Activated naive CD4-positive, alpha-beta T cell treated with anti-CD3 and anti-CD28 coated beads for 36 hours (primary cell): Measurements from ENCODE around the gene ZNF791. TPM values are rescaled to one million over a fixed set of nuclear protein-coding genes. Genes with fewer than 3 reads are reported as not detected.
A peak's percentile ranks its signal among the peaks of the same experiment; 100 is the strongest.
"Not testable (repeated sequence)": the region's sequence is repeated elsewhere in the genome, so short reads cannot be mapped to it uniquely, and the experiment has no call there.

Experiments
- CTCF ChIA-PET: fragments of 350-600 bp; sonication (Branson Sonifier 250); formaldehyde crosslinking; loops from one replicate; lab custom pipeline; 2021; ENCODE audit warnings: antibody characterized with exemption; lab: Charles Lee
- DNase-seq: peaks from one replicate; pipeline ENCODE4 v3.0.0-alpha.2; 2020
- H3K27ac Mint-ChIP-seq: one replicate; pipeline ENCODE4 v1.8.0; 2021; ENCODE audit warnings: mild to moderate bottlenecking, mixed read lengths
- H3K27me3 Mint-ChIP-seq: one replicate; pipeline ENCODE4 v1.8.0; 2021; ENCODE audit warnings: low read depth, mixed read lengths
- H3K36me3 Mint-ChIP-seq: one replicate; pipeline ENCODE4 v1.8.0; 2021; ENCODE audit warnings: low read depth, mixed read lengths
- H3K4me1 Mint-ChIP-seq: one replicate; pipeline ENCODE4 v1.8.0; 2021; ENCODE audit warnings: low read depth, mixed read lengths
- H3K4me3 Mint-ChIP-seq: one replicate; pipeline ENCODE4 v1.8.0; 2021; ENCODE audit warnings: mild to moderate bottlenecking, moderate library complexity, mixed read lengths
- H3K9me3 Mint-ChIP-seq: one replicate; pipeline ENCODE4 v1.8.0; 2021; ENCODE audit warnings: mixed read lengths
- intact Hi-C: fragments of 100-400 bp; cut with micrococcal nuclease; formaldehyde crosslinking; loops from one replicate; pipeline ENCODE4 v1.15.1; 2023
- total RNA-seq, 2 experiments: library from RNA; stranded (reverse); gene quantifications; one replicate each; pipeline ENCODE4 v1.2.3, GENCODE V29; 2021

ZNF791 gene
- total RNA-seq, 2 experiments from 2014 or later: 11.2 to 11.9 TPM

GRCh38 chr19:12669270-12670158 is 58.8 kb downstream of the ZNF791 start:
- H3K4me3 Mint-ChIP-seq: peak overlapping the region; percentile 95
- peak overlapping the region; percentile 100 for H3K27ac Mint-ChIP-seq
- H3K4me1 Mint-ChIP-seq: peaks cover 46% of the 10 kb centered on the region
- intact Hi-C loops: loop anchor here (1.0 to 10.0 kb wide), 6 partner anchors 12 to 577 kb away; partner anchors contain the start of genes DHPS, ZNF44, ZNF490 and ZNF791
- peak; percentile 82 for DNase-seq
- no peaks in the 10 kb centered on the region for H3K9me3 Mint-ChIP-seq
- H3K27me3 Mint-ChIP-seq: no peaks in the 10 kb centered on the region
- H3K36me3 Mint-ChIP-seq: peaks cover 33% of the 10 kb centered on the region
- CTCF ChIA-PET: interaction anchor here (4.8 kb wide), 1 partner anchor 8 kb away, joined by 27 read pairs; no protein-coding TSS in a partner anchor

DNA sequence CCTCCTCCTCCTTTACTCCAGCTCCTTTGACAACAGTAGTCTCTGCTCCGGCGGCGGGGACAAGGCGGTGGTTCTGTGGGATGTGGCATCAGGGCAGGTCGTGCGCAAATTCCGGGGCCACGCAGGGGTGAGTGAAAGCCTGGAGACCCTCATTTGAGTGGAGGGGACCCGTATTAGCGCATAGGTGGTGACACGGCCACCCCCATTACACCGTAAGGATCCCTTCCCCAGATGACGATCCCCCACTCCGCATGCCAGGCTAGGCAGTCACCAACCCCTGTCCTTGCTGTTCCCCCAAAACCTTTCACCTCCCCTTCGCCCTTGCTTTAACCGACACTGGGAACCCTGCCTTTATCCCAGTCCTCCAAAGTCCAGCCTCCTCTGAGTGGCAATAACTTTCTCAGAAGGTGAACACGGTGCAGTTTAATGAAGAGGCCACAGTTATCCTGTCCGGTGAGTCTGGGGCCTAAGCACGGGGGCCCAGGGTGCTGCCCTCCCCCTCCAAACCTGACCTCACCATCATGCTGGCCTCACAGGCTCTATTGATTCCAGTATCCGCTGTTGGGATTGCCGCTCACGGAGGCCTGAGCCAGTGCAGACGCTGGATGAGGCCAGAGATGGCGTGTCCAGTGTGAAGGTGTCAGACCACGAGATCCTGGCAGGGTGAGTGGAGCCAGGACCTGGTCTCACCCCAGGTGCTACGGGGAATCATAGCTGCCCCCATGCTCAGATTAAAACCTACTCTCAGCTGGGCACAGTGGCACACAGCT is 59.6 kb downstream of the ZNF791 start:
- DNase-seq: no peak
- no peaks in the 10 kb centered on the region for H3K27me3 Mint-ChIP-seq
- peak overlapping the region; percentile 95 for H3K4me3 Mint-ChIP-seq
- peaks cover 38% of the 10 kb centered on the region for H3K4me1 Mint-ChIP-seq
- H3K27ac Mint-ChIP-seq: peak overlapping the region; percentile 100
- peaks cover 27% of the 10 kb centered on the region for H3K36me3 Mint-ChIP-seq
- CTCF ChIA-PET: interaction anchor here (1.4 to 1.6 kb wide), 2 partner anchors 30 to 121 kb away, joined by 3 to 5 read pairs; no protein-coding TSS in a partner anchor
- no peaks in the 10 kb centered on the region for H3K9me3 Mint-ChIP-seq
- intact Hi-C loops: no loop called here

- intact Hi-C loops: loop anchor here (1.0 kb wide), 2 partner anchors 32 to 108 kb away; no protein-coding TSS in a partner anchor
- H3K27me3 Mint-ChIP-seq: no peaks in the 10 kb centered on the region
- DNase-seq: no peak
- no peak overlapping the region for H3K27ac Mint-ChIP-seq
- H3K4me1 Mint-ChIP-seq: peaks cover 39% of the 10 kb centered on the region
- CTCF ChIA-PET: interaction anchor here (0.7 to 2.9 kb wide), 8 partner anchors 8 to 111 kb away, joined by 3 to 16 read pairs (median 4); no protein-coding TSS in a partner anchor
- peaks cover 32% of the 10 kb centered on the region for H3K36me3 Mint-ChIP-seq
- no peaks in the 10 kb centered on the region for H3K9me3 Mint-ChIP-seq
- no peak overlapping the region for H3K4me3 Mint-ChIP-seq
Observed at GRCh38 chr19:12672744-12673143, 62.0 kb downstream of the ZNF791 start.

GRCh38 chr19:12675399-12675798 is 64.7 kb downstream of the ZNF791 start:
- Mint-ChIP-seq H3K27me3 (no peaks in the 10 kb centered on the region), H3K27ac (no peak overlapping the region), H3K4me3 (no peak overlapping the region), H3K9me3 (no peaks in the 10 kb centered on the region), H3K36me3 (peaks cover 34% of the 10 kb centered on the region), H3K4me1 (peaks cover 30% of the 10 kb centered on the region)
- intact Hi-C loops: no loop called here
- DNase-seq: no peak
- CTCF ChIA-PET: no interaction called here

DNA sequence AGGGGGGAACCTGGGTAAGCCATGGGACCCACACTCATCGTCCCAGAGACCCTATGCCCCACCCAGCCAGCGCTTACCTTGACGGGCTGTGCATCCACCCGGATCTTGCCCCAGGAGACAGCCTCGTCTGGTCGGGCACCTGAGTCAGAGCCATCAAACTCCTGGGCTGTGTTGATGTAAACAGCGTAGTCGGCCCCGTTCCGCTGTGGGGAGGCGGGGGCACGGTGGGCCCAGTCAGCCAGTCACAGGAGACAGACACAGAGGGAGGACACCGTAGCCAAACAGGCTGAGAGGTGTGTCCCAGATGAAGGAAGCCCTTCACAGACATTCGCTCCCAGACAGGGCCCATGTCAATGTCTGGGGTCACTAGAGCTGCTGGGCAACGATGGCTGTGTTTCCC is 65.2 kb downstream of the ZNF791 start:
- Mint-ChIP-seq H3K36me3 (peaks cover 36% of the 10 kb centered on the region), H3K9me3 (no peaks in the 10 kb centered on the region), H3K4me3 (no peak overlapping the region), H3K27ac (no peak overlapping the region), H3K27me3 (no peaks in the 10 kb centered on the region), H3K4me1 (peaks cover 27% of the 10 kb centered on the region)
- intact Hi-C loops: loop anchor here (2.0 kb wide), 1 partner anchor 85 kb away; no protein-coding TSS in a partner anchor
- no peak for DNase-seq
- CTCF ChIA-PET: interaction anchor here (0.6 to 4.5 kb wide), 4 partner anchors 9 to 195 kb away, joined by 3 to 27 read pairs (median 4); partner anchors contain the start of genes MAN2B1 and WDR83

DNA sequence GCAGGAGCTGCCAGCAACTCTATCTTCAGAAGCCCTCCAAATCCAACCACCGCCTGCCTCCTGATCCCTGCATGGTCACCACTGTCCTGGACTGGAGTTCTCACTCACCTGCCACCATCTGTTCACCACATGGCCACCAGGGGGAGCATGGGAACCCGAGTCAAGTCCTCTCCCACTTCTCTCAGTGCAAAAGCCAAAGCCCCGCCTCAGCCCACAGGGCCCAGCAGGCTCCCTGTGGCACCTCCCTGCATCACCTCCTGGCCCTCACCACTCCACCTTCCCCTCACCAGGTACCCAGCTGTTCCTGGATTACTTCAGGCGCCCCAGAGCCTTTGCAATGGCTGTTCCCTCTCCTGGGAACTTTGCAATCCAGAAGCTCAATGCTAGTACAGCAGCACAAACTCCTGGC is 65.7 kb downstream of the ZNF791 start:
- peak; percentile 93 for DNase-seq
- H3K9me3 Mint-ChIP-seq: no peaks in the 10 kb centered on the region
- peaks cover 30% of the 10 kb centered on the region for H3K4me1 Mint-ChIP-seq
- peaks cover 38% of the 10 kb centered on the region for H3K36me3 Mint-ChIP-seq
- no peak overlapping the region for H3K4me3 Mint-ChIP-seq
- CTCF ChIA-PET: interaction anchor here (0.6 to 4.5 kb wide), 9 partner anchors 9 to 196 kb away, joined by 3 to 27 read pairs (median 4); partner anchors contain the start of genes MAN2B1 and WDR83
- intact Hi-C loops: loop anchor here (2.0 kb wide), 1 partner anchor 84 kb away; no protein-coding TSS in a partner anchor
- H3K27me3 Mint-ChIP-seq: no peaks in the 10 kb centered on the region
- H3K27ac Mint-ChIP-seq: no peak overlapping the region

DNA sequence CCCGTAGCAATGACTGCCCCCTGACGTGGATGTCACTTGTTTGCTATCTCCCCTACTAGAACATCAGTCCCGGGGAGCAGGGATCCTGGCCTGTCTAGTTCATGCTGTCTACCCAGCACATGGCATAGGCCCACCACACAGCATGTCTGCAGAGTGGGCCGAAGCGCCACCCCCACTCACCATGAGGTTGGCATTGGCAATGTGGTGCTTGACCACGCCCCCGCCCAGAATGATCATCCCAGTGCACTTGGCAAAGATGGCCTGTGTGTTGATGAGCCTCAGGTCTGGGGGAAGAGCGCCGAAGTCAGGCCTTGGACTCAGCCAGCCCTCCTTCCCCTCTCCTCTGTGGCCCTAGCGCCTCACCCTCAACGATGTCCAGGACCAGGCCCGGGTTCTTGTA is 66.2 kb downstream of the ZNF791 start:
- Mint-ChIP-seq H3K4me3 (no peak overlapping the region), H3K36me3 (peaks cover 37% of the 10 kb centered on the region), H3K9me3 (no peaks in the 10 kb centered on the region), H3K27me3 (no peaks in the 10 kb centered on the region), H3K4me1 (peaks cover 29% of the 10 kb centered on the region), H3K27ac (no peak overlapping the region)
- intact Hi-C loops: loop anchor here (2.0 kb wide), 1 partner anchor 84 kb away; no protein-coding TSS in a partner anchor
- CTCF ChIA-PET: interaction anchor here (0.6 to 4.5 kb wide), 9 partner anchors 10 to 171 kb away, joined by 3 to 27 read pairs (median 4); partner anchors contain the start of genes MAN2B1 and WDR83
- DNase-seq: no peak

- peaks cover 26% of the 10 kb centered on the region for H3K4me1 Mint-ChIP-seq
- CTCF ChIA-PET: interaction anchor here (0.8 to 4.5 kb wide), 3 partner anchors 8 to 80 kb away, joined by 4 to 27 read pairs (median 12); partner anchors contain the start of genes MAN2B1 and WDR83
- H3K27me3 Mint-ChIP-seq, H3K9me3 Mint-ChIP-seq, intact Hi-C loops, H3K27ac Mint-ChIP-seq, DNase-seq, H3K4me3 Mint-ChIP-seq: not testable (repeated sequence)
- H3K36me3 Mint-ChIP-seq: peaks cover 32% of the 10 kb centered on the region
Observed at GRCh38 chr19:12678039-12678438, 67.3 kb downstream of the ZNF791 start.

DNA sequence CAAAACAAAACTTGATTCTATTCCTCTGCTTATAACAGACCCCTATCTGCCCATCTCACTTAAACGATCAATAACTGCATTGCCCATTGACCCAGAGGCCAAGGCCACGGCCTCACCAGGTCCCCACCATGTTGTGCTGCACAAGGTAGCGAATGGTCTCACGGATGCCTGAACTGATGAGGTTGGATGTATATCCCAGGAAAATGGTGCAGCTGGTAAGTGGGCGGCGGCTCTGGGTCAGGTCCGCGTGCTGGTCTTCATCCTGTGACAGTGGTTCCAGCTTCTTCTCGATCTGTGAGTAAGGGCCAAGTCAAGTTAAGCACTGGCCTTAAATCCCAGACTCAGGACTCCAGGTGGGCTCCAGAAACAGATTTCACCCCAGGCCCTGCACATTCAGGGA is 69.3 kb downstream of the ZNF791 start:
- H3K27me3 Mint-ChIP-seq: no peaks in the 10 kb centered on the region
- H3K27ac Mint-ChIP-seq: peak overlapping the region; percentile 36
- no peak for DNase-seq
- peaks cover 26% of the 10 kb centered on the region for H3K4me1 Mint-ChIP-seq
- no peaks in the 10 kb centered on the region for H3K9me3 Mint-ChIP-seq
- peaks cover 27% of the 10 kb centered on the region for H3K36me3 Mint-ChIP-seq
- H3K4me3 Mint-ChIP-seq: peak overlapping the region; percentile 99
- CTCF ChIA-PET: interaction anchor here (4.5 kb wide), 1 partner anchor 13 kb away, joined by 27 read pairs; the partner anchor contains the start of genes MAN2B1 and WDR83
- intact Hi-C loops: loop anchor here (2.0 kb wide), 1 partner anchor 239 kb away; the partner anchor contains the start of gene ZNF443

- H3K4me1 Mint-ChIP-seq: peaks cover 24% of the 10 kb centered on the region
- CTCF ChIA-PET: interaction anchor here (0.6 to 1.0 kb wide), 4 partner anchors 9 to 1473 kb away, joined by 3 to 7 read pairs (median 4); no protein-coding TSS in a partner anchor
- peaks cover 23% of the 10 kb centered on the region for H3K36me3 Mint-ChIP-seq
- no peaks in the 10 kb centered on the region for H3K27me3 Mint-ChIP-seq
- DNase-seq: peak; percentile 97
- no peaks in the 10 kb centered on the region for H3K9me3 Mint-ChIP-seq
- peak within 1 kb of the TSS; percentile 98 for H3K27ac Mint-ChIP-seq
- intact Hi-C loops: loop anchor here (1.0 to 2.0 kb wide), 10 partner anchors 12 to 241 kb away; partner anchors contain the start of genes FBXW9, SYCE2, TRIR and ZNF443
- peak within 1 kb of the TSS; percentile 99 for H3K4me3 Mint-ChIP-seq
Observed at GRCh38 chr19:12681074-12681987, 70.6 kb downstream of the ZNF791 start, which contains the start of gene DHPS. TSS of gene DHPS (minus strand) at chr19:12681880. CDS start at chr19:12681766, 114 bp downstream.
